Sigmoid colon (tissue), 7 donors: ENCODE measurements around the gene GRB10. TPM values are rescaled to one million over a fixed set of nuclear protein-coding genes. Genes with fewer than 3 reads are reported as not detected.

Source experiments
- DNase-seq: peaks from one replicate; pipeline ENCODE4 v3.0.0-alpha.2; 2019
- H3K27ac ChIP-seq, 4 donors: fragments of 200-600 bp; sonication (generic); one replicate each; pipeline ENCODE4 v1.5.1; 2016 to 2019; ENCODE audit warnings: mild to moderate bottlenecking in 1 of 4
- H3K27me3 ChIP-seq, 3 donors: fragments of 200-600 bp; sonication (generic); one replicate each; pipeline ENCODE4 v1.5.1; 2019; ENCODE audit warnings: mild to moderate bottlenecking in 1 of 3
- H3K36me3 ChIP-seq, 4 donors: fragments of 200-600 bp; sonication (generic); one replicate each; pipeline ENCODE4 v1.5.1; 2016 to 2019
- H3K4me1 ChIP-seq, 4 donors: fragments of 200-600 bp; sonication (generic); one replicate each; pipeline ENCODE4 v1.5.1; 2017 to 2019
- H3K4me3 ChIP-seq, 4 donors: fragments of 200-600 bp; sonication (generic); one replicate each; pipeline ENCODE4 v1.5.1; 2017 to 2019; ENCODE audit warnings: mild to moderate bottlenecking in 2 of 4, moderate library complexity in 1 of 4
- H3K9me3 ChIP-seq, 4 donors: fragments of 200-600 bp in 3 of 4; sonication (generic) in 3 of 4; one replicate each; pipeline versions ENCODE4 v1.5.1 to v1.6.1; 2013 to 2019
- EP300 ChIP-seq, 4 donors: sonication (generic); formaldehyde crosslinking; IDR thresholded peaks; one replicate each; pipeline ENCODE4 v1.6.1; 2017; ENCODE audit warnings: antibody characterized with exemption in 4 of 4
- POLR2A ChIP-seq, 2 donors: fragments of 450-650 bp; IDR thresholded peaks; one replicate each; pipeline ENCODE4 v1.6.1; 2016; ENCODE audit warnings: antibody characterized with exemption in 2 of 2, mild to moderate bottlenecking in 2 of 2, moderate library complexity in 2 of 2
- POLR2AphosphoS5 ChIP-seq, 4 donors: sonication (generic); formaldehyde crosslinking; IDR thresholded peaks; one replicate each; pipeline ENCODE4 v1.6.1; 2017; ENCODE audit warnings: antibody characterized with exemption in 4 of 4
- WGBS, 2 donors: extraction: QIAGEN DNeasy Blood & Tissue Kit; methylation state at CpG; one replicate each; pipeline ENCODE4 v1.1.7; 2013; 5-methylcytosine and 5-hydroxymethylcytosine counted together
- intact Hi-C: fragments of 100-400 bp; cut with DNase I; formaldehyde crosslinking; loops from one replicate; pipeline ENCODE4 v1.15.1; 2023
- polyA plus RNA-seq, 3 donors: library from polyadenylated mRNA; stranded (reverse); fragments of 200-250 nt; gene quantifications; one replicate each; pipeline ENCODE4 v1.2.3, GENCODE V29; 2013
- total RNA-seq, 4 donors: library from RNA; depleted of rRNA; stranded (reverse); fragments of >200 nt; gene quantifications; one replicate each; pipeline ENCODE4 v1.1.0, GENCODE V29; 2016
- TF ChIP-seq, protein P1 (sequence below), 4 experiments: fragments of 450-650 bp in 3 of 4; fragments of 200-600 bp in 1 of 4; IDR thresholded peaks; one replicate each; pipeline ENCODE4 v1.5.1; 2016 to 2019; ENCODE audit warnings: antibody characterized with exemption in 4 of 4, mild to moderate bottlenecking in 3 of 4, moderate library complexity in 2 of 4
- donor health status: healthy with polysubstance abuse.
- donor health status: Bipolar disorder and iron deficiency.
- donor health status: healthy.

The GRB10 gene
- total and polyA plus RNA-seq, 7 donors: 2.1 to 83.6 (median 49.2) TPM

DNA sequence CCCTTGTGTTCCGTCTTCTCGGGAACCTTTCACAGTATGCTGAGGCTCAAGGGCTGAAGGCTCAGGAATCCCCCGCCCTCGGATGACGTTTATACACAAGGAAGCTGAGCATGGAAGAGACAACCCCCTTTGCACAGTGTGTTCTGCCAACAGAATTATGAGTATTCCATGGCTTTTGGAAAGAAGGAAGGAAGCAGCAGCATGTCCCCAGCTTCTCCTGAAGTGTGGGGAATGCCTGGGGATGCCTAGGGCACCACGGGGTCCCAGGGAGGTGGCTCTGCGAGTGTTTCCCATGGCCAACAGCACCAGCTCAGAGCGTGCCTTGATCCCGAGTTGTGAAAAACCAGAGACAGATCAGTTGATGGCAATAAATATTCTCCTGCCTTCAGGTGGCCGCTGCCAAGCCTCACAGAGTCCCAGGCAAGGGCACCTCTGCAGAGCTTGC is 128.7 kb downstream of the GRB10 start:
- Histone ChIP-seq H3K4me3 (no peak overlapping the region), H3K27me3 (no peaks in the 10 kb centered on the region), H3K36me3 (no peaks in the 10 kb centered on the region), H3K27ac (peak overlapping the region; percentile 72 to 87 (median 78)), H3K9me3 (no peaks in the 10 kb centered on the region), H3K4me1 (peaks cover 0 to 74% (median 69%) of the 10 kb centered on the region in 4 donors)
- TF ChIP-seq EP300 (IDR thresholded peaks at IDR 0.05) (peak in 3 of 4 donors; percentile 84 to 95 (median 93)), POLR2A (IDR thresholded peaks at IDR 0.05) (no peak), POLR2AphosphoS5 (IDR thresholded peaks at IDR 0.05) (peak; percentile 74 to 91 (median 82))
- TF ChIP-seq, protein P1, sequence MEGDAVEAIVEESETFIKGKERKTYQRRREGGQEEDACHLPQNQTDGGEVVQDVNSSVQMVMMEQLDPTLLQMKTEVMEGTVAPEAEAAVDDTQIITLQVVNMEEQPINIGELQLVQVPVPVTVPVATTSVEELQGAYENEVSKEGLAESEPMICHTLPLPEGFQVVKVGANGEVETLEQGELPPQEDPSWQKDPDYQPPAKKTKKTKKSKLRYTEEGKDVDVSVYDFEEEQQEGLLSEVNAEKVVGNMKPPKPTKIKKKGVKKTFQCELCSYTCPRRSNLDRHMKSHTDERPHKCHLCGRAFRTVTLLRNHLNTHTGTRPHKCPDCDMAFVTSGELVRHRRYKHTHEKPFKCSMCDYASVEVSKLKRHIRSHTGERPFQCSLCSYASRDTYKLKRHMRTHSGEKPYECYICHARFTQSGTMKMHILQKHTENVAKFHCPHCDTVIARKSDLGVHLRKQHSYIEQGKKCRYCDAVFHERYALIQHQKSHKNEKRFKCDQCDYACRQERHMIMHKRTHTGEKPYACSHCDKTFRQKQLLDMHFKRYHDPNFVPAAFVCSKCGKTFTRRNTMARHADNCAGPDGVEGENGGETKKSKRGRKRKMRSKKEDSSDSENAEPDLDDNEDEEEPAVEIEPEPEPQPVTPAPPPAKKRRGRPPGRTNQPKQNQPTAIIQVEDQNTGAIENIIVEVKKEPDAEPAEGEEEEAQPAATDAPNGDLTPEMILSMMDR (IDR thresholded peaks at IDR 0.05): no peak
- DNase-seq: peak; percentile 95
- 78 to 80% methylated on average over 10 of the region's 10 CpGs for WGBS, 2 donors
- intact Hi-C loops: no loop called here

DNA sequence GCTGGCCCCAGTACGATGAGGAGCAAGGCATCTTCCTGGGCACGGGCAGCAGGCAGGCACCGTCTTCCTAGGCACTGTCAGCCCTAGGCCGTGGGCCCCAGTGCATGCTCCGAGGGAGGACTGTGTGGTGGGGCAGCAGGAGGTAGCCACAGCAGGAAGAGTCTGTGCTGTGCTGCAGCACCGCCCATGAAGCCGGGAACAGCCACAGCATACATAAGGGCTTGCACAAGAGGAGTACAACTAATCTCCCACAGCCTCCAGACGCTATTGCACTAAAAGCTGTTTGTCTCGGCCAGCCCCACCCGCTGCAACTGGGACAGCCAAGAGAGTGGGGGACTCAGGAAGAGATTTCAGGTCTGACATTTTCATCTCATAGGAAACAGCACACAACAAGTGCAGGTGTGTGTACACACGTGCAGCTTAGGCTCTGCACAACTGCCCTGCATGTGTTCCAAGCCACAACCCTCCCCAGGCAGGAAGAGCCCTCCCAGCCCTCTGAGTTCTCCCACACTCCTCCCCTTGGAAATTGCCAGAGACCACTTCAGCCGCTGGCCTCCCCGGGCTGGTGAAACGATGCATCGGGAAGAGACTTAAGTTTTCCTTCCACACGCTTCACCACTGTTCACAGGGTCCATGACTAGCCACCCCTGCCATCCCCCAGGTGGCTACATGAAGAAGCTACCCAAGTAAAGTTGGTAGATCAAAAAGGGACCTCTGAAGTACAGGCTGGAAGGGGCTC is 129.4 kb downstream of the GRB10 start:
- peaks cover 0 to 71% (median 65%) of the 10 kb centered on the region in 4 donors for H3K4me1 ChIP-seq
- H3K9me3 ChIP-seq: no peaks in the 10 kb centered on the region
- intact Hi-C loops: no loop called here
- peak; percentile 16 to 47 (median 34) for TF ChIP-seq POLR2AphosphoS5 (IDR thresholded peaks at IDR 0.05)
- TF ChIP-seq, protein P1 (IDR thresholded peaks at IDR 0.05): no peak
- H3K27me3 ChIP-seq: no peaks in the 10 kb centered on the region
- DNase-seq: peak; percentile 90
- 58 to 59% methylated on average over 16 of the region's 16 CpGs for WGBS, 2 donors
- no peak overlapping the region for H3K4me3 ChIP-seq
- H3K27ac ChIP-seq: peak overlapping the region; percentile 72 to 87 (median 78)
- no peaks in the 10 kb centered on the region for H3K36me3 ChIP-seq

DNA sequence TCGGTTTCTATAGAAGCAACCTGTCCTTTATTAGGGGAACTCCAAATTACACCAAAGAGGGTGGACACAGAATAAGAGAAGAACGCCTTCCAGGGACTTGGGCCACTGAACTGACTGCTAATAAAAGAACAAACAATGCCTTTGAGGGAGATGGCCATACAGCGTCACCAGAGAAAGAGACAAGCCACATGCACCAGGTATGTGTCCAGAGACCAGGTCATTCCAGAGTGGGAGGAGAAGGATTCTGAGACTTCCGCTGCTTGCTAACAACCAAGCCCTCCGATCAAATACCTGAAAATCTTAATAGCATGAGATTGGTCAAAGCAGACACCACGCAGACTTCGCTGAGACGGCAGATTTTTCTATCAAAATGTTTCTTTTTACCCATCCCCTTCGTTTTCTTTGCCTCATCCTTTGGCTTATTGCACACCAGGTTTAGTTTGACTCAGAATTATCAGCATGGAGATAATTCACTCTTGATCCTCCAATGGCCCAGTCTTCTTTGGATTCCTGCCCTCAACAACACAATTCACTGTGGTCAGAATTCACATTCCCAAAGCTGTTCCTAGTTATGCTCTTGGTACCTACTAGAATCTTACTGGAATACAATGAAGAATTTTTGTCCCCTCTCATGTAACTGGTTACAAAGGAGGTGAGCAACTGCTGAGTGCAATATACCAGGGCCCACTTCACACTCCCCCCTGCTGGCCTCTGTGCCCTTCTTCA is 130.1 kb downstream of the GRB10 start:
- WGBS, 2 donors: 94 to 95% methylated on average over 9 of the region's 9 CpGs
- H3K9me3 ChIP-seq: no peaks in the 10 kb centered on the region
- no peaks in the 10 kb centered on the region for H3K27me3 ChIP-seq
- intact Hi-C loops: no loop called here
- no peaks in the 10 kb centered on the region for H3K36me3 ChIP-seq
- TF ChIP-seq POLR2AphosphoS5 (IDR thresholded peaks at IDR 0.05) (no peak), POLR2A (IDR thresholded peaks at IDR 0.05) (no peak), EP300 (IDR thresholded peaks at IDR 0.05) (no peak)
- TF ChIP-seq, protein P1 (IDR thresholded peaks at IDR 0.05): no peak
- H3K27ac ChIP-seq: peak overlapping the region; percentile 72 to 87 (median 78)
- H3K4me3 ChIP-seq: no peak overlapping the region
- peaks cover 0 to 64% (median 57%) of the 10 kb centered on the region in 4 donors for H3K4me1 ChIP-seq
- DNase-seq: no peak

DNA sequence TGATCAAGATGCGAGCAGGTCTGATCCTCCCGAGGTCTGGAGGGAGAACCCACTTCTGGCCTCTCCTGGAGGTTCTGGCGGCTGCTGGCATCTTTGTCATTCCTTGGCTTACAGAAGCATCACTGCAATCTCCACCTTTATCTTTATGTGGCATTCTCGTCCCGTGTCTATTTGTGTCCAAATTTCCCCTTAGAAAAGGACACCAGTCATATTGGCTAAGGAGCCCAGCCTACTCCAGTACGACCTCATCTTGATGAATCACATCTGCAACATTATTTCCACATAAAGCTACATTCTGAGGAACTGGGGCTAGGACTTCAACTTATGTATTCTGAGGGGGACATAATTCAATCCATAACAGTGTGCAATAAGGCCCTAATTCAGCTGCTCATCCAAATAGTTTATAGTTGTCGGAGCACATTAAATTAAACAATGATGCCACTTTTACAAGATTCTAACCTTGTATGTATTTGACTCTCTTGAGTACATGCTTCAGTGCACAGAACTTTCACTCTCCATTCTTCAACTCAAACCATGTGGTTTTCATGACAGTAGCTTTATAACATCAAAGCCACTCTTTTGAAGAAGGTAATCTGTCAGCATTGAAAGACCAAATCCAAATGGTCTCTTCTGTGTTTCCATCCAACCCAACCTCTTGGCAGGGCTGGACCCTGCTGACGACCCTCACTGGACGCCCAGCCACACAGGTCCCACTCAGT is 131.3 kb downstream of the GRB10 start:
- TF ChIP-seq, protein P1 (IDR thresholded peaks at IDR 0.05): no peak
- TF ChIP-seq EP300 (IDR thresholded peaks at IDR 0.05): no peak
- no peak for TF ChIP-seq POLR2A (IDR thresholded peaks at IDR 0.05)
- no peak for TF ChIP-seq POLR2AphosphoS5 (IDR thresholded peaks at IDR 0.05)
- Histone ChIP-seq H3K9me3 (no peaks in the 10 kb centered on the region), H3K27me3 (no peaks in the 10 kb centered on the region), H3K4me1 (peaks cover 0 to 54% (median 47%) of the 10 kb centered on the region in 4 donors), H3K4me3 (no peak overlapping the region), H3K36me3 (no peaks in the 10 kb centered on the region), H3K27ac (peak overlapping the region in 2 of 4 donors; percentile 3 to 87)
- no peak for DNase-seq
- intact Hi-C loops: no loop called here
- 91 to 93% methylated on average over 9 of the region's 9 CpGs for WGBS, 2 donors
